Measurements from ENCODE around the gene CUL2.
A peak's percentile ranks its signal among the peaks of the same experiment; 100 is the strongest.

The CUL2 gene

GRCh38 chr10:35090162-35090954, at the start of gene CUL2:
CUL2 (minus strand) TSS chr10:35090341; CDS start chr10:35071317, 19,024 bp downstream.
- Histone ChIP-seq H3K9me3 (ENCODE audit: control insufficient read depth, insufficient read depth, low read length) (0 out of 2 replicates have a peak, but pooled peaks cover 6% of the 10 kb centered on the region), H3K36me3 (ENCODE audit: insufficient read depth, low read length) (no peaks in the 10 kb centered on the region), H3K4me1 (ENCODE audit: insufficient read depth, low read length) (0 out of 2 replicates have a peak, but pooled peaks cover 5% of the 10 kb centered on the region), H3K9ac (ENCODE audit: low read depth, low read length) (peak within 1 kb of the TSS; percentile 87)

DNA sequence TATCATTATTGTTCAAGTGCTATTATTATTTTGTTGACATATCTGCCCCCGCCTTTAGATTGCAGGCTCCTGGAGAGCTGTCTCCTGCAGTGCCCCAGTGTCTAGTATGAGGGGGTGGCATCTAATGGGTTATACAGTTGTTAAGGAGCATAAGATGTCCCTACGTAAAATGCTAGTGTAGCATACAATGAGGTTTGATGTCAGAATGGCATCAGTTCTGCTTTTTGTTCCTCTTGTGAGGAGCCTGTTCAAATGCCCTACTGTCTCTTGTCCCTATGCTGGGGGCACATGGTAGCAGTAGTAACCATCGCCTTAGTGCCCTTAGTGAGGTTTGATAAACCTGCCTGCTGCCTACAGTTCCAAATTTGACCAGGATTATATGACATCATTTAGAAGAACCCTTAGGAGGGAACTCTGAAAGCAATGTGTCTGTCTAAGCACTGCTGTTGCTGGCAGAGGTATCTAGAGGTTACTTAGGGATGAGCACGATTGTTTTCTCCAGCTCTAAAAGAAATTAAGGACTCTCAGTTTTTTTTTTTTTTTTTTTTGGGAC, 46.2 kb upstream of the CUL2 start:
- no peaks in the 10 kb centered on the region for H3K36me3 ChIP-seq (ENCODE audit: insufficient read depth, low read length)
- H3K9me3 ChIP-seq (ENCODE audit: control insufficient read depth, insufficient read depth, low read length): no peaks in the 10 kb centered on the region
- H3K9ac ChIP-seq (ENCODE audit: low read depth, low read length): no peak overlapping the region
- no peaks in the 10 kb centered on the region for H3K4me1 ChIP-seq (ENCODE audit: insufficient read depth, low read length)

DNA sequence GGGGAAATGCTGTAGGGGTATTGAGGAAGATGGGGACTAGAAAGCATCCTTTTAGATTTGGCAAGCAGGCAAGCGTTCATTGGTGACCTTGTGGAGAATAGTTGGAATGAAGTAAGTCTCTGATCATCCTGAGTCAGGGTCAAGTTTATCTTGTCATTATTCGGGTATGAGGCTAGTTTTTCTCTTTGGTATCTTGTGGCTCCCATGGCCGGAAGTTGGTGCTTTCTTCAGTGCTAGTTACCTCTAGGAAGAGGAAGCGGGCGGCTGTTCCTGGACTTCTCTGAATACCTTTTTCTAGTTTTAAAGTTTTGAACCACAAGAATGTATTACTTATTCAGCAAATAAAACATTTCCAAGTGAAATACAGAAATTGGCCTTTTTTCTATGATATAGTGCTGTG, 45.7 kb upstream of the CUL2 start:
- no peaks in the 10 kb centered on the region for H3K4me1 ChIP-seq (ENCODE audit: insufficient read depth, low read length)
- H3K9me3 ChIP-seq (ENCODE audit: control insufficient read depth, insufficient read depth, low read length): no peaks in the 10 kb centered on the region
- H3K36me3 ChIP-seq (ENCODE audit: insufficient read depth, low read length): no peaks in the 10 kb centered on the region
- no peak overlapping the region for H3K9ac ChIP-seq (ENCODE audit: low read depth, low read length)

- no peak overlapping the region for H3K9ac ChIP-seq (ENCODE audit: low read depth, low read length)
- H3K4me1 ChIP-seq (ENCODE audit: insufficient read depth, low read length): no peaks in the 10 kb centered on the region
- no peaks in the 10 kb centered on the region for H3K36me3 ChIP-seq (ENCODE audit: insufficient read depth, low read length)
- no peaks in the 10 kb centered on the region for H3K9me3 ChIP-seq (ENCODE audit: control insufficient read depth, insufficient read depth, low read length)
These were observed 43.4 kb upstream of the CUL2 start for GRCh38 chr10:35133586-35133985.

DNA sequence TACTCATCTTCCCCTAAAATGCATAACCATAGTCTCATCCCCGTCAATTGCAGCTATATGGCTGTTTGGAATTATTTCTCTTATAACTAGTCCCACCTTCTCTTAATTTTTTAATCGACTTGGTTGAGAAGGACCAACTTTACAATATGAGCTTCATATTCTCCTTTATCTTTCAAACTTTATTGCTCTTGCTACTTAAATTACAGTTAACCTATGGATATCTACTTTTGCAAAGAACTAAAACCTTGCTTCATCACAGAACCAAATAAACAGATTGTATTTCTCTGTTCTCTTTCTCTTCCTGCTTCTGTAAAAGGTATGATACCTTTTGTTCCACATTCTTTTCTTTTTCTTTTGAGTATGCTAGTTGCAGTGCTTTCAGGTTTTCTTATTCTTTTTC, 42.6 kb upstream of the CUL2 start:
- no peaks in the 10 kb centered on the region for H3K36me3 ChIP-seq (ENCODE audit: insufficient read depth, low read length)
- no peaks in the 10 kb centered on the region for H3K4me1 ChIP-seq (ENCODE audit: insufficient read depth, low read length)
- no peak overlapping the region for H3K9ac ChIP-seq (ENCODE audit: low read depth, low read length)
- H3K9me3 ChIP-seq (ENCODE audit: control insufficient read depth, insufficient read depth, low read length): no peaks in the 10 kb centered on the region

GRCh38 chr10:35130663-35131062, 40.5 kb upstream of the CUL2 start:
- Histone ChIP-seq H3K4me1 (ENCODE audit: insufficient read depth, low read length) (no peaks in the 10 kb centered on the region), H3K9ac (ENCODE audit: low read depth, low read length) (no peak overlapping the region), H3K36me3 (ENCODE audit: insufficient read depth, low read length) (no peaks in the 10 kb centered on the region), H3K9me3 (ENCODE audit: control insufficient read depth, insufficient read depth, low read length) (no peaks in the 10 kb centered on the region)

GRCh38 chr10:35129185-35129674, 39.1 kb upstream of the CUL2 start:
- H3K9me3 ChIP-seq (ENCODE audit: control insufficient read depth, insufficient read depth, low read length): no peaks in the 10 kb centered on the region
- H3K9ac ChIP-seq (ENCODE audit: low read depth, low read length): no peak overlapping the region
- no peaks in the 10 kb centered on the region for H3K36me3 ChIP-seq (ENCODE audit: insufficient read depth, low read length)
- H3K4me1 ChIP-seq (ENCODE audit: insufficient read depth, low read length): no peaks in the 10 kb centered on the region

DNA sequence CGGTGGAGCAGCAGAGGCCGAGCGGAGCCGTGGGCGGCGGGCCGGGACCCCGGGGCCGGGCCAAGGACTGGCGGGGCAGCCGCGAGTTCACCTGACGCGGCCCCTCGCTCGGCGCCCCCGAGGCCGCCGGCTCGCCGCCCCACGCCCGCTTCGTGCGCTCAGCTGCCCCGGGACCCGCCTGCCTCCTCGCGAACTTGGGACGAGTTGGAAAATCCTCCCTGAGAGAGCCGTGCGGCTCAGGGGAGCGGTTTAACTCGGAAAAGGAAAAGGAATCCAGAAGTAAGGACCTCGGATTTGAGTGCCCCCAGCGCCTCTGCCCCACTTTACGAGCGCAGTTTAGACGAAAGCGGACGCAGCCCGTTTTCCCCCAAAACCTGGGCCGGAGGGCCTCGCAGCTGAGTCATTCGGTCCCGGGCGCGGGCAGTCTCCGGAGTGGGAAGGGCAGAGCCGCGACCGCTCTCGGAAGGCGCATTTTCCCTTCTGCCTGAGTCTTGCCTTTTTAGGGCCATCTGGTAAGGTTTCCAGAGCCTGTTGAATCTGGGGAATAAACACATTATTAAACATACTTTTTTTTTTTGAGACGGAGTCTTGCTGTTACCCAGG, 37.2 kb upstream of the CUL2 start:
- Histone ChIP-seq H3K36me3 (ENCODE audit: insufficient read depth, low read length) (no peaks in the 10 kb centered on the region), H3K4me1 (ENCODE audit: insufficient read depth, low read length) (no peaks in the 10 kb centered on the region), H3K9ac (ENCODE audit: low read depth, low read length) (peak overlapping the region; percentile 98)

DNA sequence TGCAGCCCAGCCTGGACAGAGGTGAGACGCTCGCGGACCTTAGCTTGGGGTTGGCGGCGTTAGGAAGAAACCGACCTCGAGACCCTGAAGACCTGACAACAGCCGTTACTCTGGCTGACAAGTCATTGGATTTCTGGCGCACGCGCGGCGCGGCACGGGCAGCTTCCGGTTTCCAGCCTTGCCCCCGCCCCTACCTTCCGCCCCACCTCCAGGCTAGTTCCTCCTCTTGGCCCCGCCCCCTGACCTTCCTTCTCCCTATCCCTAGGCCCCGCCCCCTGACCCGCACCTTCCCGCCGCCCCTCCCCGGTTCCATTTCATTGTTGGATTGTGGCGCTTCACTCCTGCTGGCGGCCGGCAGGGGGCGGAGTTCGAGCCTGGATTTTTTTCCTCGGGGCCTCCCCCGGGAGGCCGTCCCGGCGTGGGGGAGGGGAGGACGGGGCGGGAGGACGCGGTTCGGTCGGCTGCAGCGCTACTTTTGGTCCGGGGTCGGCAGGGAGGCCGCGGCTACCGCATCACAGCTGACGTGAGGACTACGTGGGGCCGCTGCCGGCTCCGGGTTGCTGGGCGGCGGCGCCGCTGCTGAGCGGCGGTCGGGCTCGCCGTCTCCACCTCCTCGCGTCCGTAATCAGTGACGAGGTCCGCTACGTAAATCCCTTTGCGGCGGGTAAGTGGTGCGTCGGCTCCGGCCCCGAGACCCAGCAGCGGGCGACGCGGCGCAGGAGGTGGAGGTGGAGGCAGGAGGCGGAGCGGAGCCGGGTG, 36.6 kb upstream of the CUL2 start, which contains the start of gene CREM:
Gene CREM (plus strand): TSS at position 317 of the 759 bp plus-strand sequence. CDS start 10,990 bp downstream, outside the sequence.
- Histone ChIP-seq H3K9ac (ENCODE audit: low read depth, low read length) (peak within 1 kb of the TSS; percentile 98), H3K9me3 (ENCODE audit: control insufficient read depth, insufficient read depth, low read length) (no peaks in the 10 kb centered on the region), H3K36me3 (ENCODE audit: insufficient read depth, low read length) (no peaks in the 10 kb centered on the region), H3K4me1 (ENCODE audit: insufficient read depth, low read length) (no peaks in the 10 kb centered on the region)

More for the DNA sequence above, 37.2 kb upstream of the CUL2 start:
- no peaks in the 10 kb centered on the region for H3K9me3 ChIP-seq (ENCODE audit: control insufficient read depth, insufficient read depth, low read length)

DNA sequence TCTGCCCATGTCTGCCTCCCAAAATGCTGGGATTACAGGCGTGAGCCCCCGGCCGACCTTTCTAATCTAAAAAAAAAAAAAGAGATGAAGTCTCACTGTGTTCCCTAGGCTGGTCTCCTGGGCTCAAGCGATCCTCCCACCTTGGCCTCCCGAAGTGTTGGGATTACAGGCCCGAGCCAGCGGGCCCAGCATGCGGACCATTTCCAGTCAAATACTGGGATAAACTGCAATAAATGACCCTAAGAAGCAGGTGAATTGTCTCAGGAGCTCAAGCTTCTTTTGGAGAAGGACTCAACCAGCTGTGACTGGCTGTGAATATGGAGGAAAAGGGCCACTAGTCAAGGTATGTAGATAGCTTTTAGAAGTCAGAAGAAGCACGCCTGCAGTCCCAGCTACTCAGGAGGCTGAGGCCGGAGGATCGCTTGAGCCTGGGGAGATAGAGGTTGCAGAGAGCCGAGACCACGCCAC, 36.0 kb upstream of the CUL2 start:
- H3K36me3 ChIP-seq (ENCODE audit: insufficient read depth, low read length): no peaks in the 10 kb centered on the region
- no peaks in the 10 kb centered on the region for H3K9me3 ChIP-seq (ENCODE audit: control insufficient read depth, insufficient read depth, low read length)
- no peaks in the 10 kb centered on the region for H3K4me1 ChIP-seq (ENCODE audit: insufficient read depth, low read length)
- peak overlapping the region; percentile 84 for H3K9ac ChIP-seq (ENCODE audit: low read depth, low read length)

DNA sequence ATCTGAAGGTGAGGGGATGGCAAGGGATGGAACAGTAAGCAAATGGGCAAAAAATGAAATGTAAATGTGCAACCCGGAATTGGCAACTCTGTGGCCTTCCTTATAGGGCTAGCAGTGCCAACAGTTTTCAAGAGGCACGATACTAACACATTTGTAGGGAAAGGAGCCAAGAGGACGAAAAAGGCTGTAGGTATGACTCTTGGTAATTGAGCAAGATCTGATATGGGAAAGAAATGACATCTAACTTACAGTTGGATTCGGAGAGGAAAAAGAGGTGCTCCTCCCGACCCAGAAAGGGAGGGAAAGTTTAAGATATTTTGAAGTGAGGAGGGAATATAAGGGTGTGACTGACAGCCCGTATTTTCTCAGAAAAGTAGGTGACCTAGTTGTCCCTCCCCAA, 34.4 kb upstream of the CUL2 start:
- Histone ChIP-seq H3K9ac (ENCODE audit: low read depth, low read length) (no peak overlapping the region), H3K4me1 (ENCODE audit: insufficient read depth, low read length) (no peaks in the 10 kb centered on the region), H3K9me3 (ENCODE audit: control insufficient read depth, insufficient read depth, low read length) (no peaks in the 10 kb centered on the region), H3K36me3 (ENCODE audit: insufficient read depth, low read length) (no peaks in the 10 kb centered on the region)

DNA sequence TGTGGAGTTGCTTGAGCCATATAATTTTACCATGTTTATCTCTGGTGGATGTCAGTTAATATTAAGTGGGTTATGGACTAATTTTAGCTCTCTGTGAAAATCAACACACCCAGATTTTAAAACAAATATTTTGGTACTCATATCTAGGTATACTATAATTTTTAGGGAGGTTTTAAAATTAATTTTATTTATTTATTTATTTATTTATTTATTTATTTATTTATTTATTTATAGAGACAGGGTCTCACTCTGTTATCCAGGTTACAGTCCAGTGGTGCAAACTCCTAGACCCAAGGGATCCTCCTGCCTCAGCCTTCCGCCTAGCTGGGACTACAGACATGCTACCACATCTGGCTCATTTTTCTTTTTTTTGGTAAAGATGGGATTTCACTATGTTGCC, 29.2 kb upstream of the CUL2 start:
- H3K36me3 ChIP-seq (ENCODE audit: insufficient read depth, low read length): no peaks in the 10 kb centered on the region
- H3K9me3 ChIP-seq (ENCODE audit: control insufficient read depth, insufficient read depth, low read length): no peaks in the 10 kb centered on the region
- no peaks in the 10 kb centered on the region for H3K4me1 ChIP-seq (ENCODE audit: insufficient read depth, low read length)
- H3K9ac ChIP-seq (ENCODE audit: low read depth, low read length): no peak overlapping the region

- Histone ChIP-seq H3K9me3 (ENCODE audit: control insufficient read depth, insufficient read depth, low read length) (no peaks in the 10 kb centered on the region), H3K36me3 (ENCODE audit: insufficient read depth, low read length) (no peaks in the 10 kb centered on the region), H3K9ac (ENCODE audit: low read depth, low read length) (no peak overlapping the region), H3K4me1 (ENCODE audit: insufficient read depth, low read length) (no peaks in the 10 kb centered on the region)
These were observed 22.4 kb upstream of the CUL2 start for GRCh38 chr10:35112571-35112970.

GRCh38 chr10:35103882-35104281, 13.7 kb upstream of the CUL2 start:
- Histone ChIP-seq H3K9ac (ENCODE audit: low read depth, low read length) (no peak overlapping the region), H3K4me1 (ENCODE audit: insufficient read depth, low read length) (no peaks in the 10 kb centered on the region), H3K36me3 (ENCODE audit: insufficient read depth, low read length) (no peaks in the 10 kb centered on the region), H3K9me3 (ENCODE audit: control insufficient read depth, insufficient read depth, low read length) (no peaks in the 10 kb centered on the region)
